Spleen (tissue), 11 donors: ENCODE measurements around the gene SPTLC3. TPM values are rescaled to one million over a fixed set of nuclear protein-coding genes. Genes with fewer than 3 reads are reported as not detected.

Source experiments
- DNase-seq: peaks from one replicate; pipeline ENCODE4 v3.0.0-alpha.2; 2020
- H3K27ac ChIP-seq, 8 donors: fragments of 200-600 bp; sonication (generic) in 7 of 8; 1 replicate in 4 of 8; 2 replicates in 4 of 8; pipeline versions ENCODE4 v1.5.0 to v1.8.0; 2016 to 2021; ENCODE audit warnings: inconsistent platforms in 4 of 8, mild to moderate bottlenecking in 4 of 8, moderate library complexity in 1 of 8
- H3K27me3 ChIP-seq, 7 donors: fragments of 200-600 bp; sonication (generic) in 6 of 7; replicated peaks in 1 of 7; 1 replicate in 4 of 7; 2 replicates in 3 of 7; pipeline versions ENCODE4 v1.5.0 to v1.8.0; 2016 to 2021; ENCODE audit warnings: inconsistent platforms in 3 of 7, mild to moderate bottlenecking in 1 of 7
- H3K36me3 ChIP-seq, 6 donors: fragments of 200-600 bp; sonication (generic) in 5 of 6; 1 replicate in 4 of 6; 2 replicates in 2 of 6; pipeline versions ENCODE4 v1.5.0 to v1.8.0; 2016 to 2021; ENCODE audit warnings: inconsistent platforms in 2 of 6
- H3K4me1 ChIP-seq, 6 donors: fragments of 200-600 bp; sonication (generic) in 5 of 6; 1 replicate in 3 of 6; 2 replicates in 3 of 6; pipeline versions ENCODE4 v1.5.0 to v1.8.0; 2016 to 2021; ENCODE audit warnings: inconsistent platforms in 3 of 6
- H3K4me3 ChIP-seq, 8 donors: fragments of 200-600 bp; sonication (generic) in 7 of 8; 1 replicate in 4 of 8; 2 replicates in 4 of 8; pipeline versions ENCODE4 v1.5.0 to v1.8.0; 2016 to 2021; ENCODE audit warnings: inconsistent platforms in 4 of 8, mild to moderate bottlenecking in 4 of 8, moderate library complexity in 2 of 8
- H3K9me3 ChIP-seq, 8 donors: fragments of 200-600 bp; sonication (generic) in 7 of 8; 1 replicate in 4 of 8; 2 replicates in 4 of 8; pipeline versions ENCODE4 v1.5.0 to v1.8.0; 2016 to 2021; ENCODE audit warnings: inconsistent platforms in 4 of 8
- POLR2A ChIP-seq, 3 donors: fragments of 450-650 bp; IDR thresholded peaks; one replicate each; pipeline ENCODE4 v1.5.1; 2017; ENCODE audit warnings: antibody characterized with exemption in 3 of 3, mild to moderate bottlenecking in 1 of 3
- POLR2AphosphoS5 ChIP-seq, 3 donors: sonication (generic); formaldehyde crosslinking; IDR thresholded peaks; one replicate each; pipeline ENCODE4 v1.5.1; 2017; ENCODE audit warnings: antibody characterized with exemption in 3 of 3
- WGBS, 5 donors: extraction: QIAGEN DNeasy Blood & Tissue Kit in 3 of 5; methylation state at CpG; one replicate each; pipeline versions ENCODE4 v1.1.5 to v1.1.7; 2013 to 2018; 5-methylcytosine and 5-hydroxymethylcytosine counted together
- intact Hi-C: fragments of 100-400 bp; cut with DNase I; formaldehyde crosslinking; loops from one replicate; pipeline ENCODE4 v1.15.0; 2023; ENCODE audit warnings: low total_unique reads
- polyA plus RNA-seq, 3 donors: library from polyadenylated mRNA; stranded (reverse); fragments of 200-250 nt; gene quantifications; one replicate each; pipeline ENCODE4 v1.2.1, GENCODE V29; 2013
- total RNA-seq, 7 donors: library from RNA; depleted of rRNA in 3 of 7; stranded (reverse); fragments of >200 nt in 3 of 7; fragmentation: NEBNext Ultra II Directional in 4 of 7; extraction: Animal tissue kit (Norgen Biotek cat#: 25700) in 4 of 7; gene quantifications; one replicate each; pipeline versions ENCODE4 v1.1.0 to v1.2.1, GENCODE V29; 2016 to 2021
- TF ChIP-seq, protein P1 (sequence below), 11 experiments: fragments of 200-600 bp in 7 of 11; fragments of 450-650 bp in 4 of 11; sonication (generic) in 4 of 11; IDR thresholded peaks in 8 of 11; conservative IDR thresholded peaks in 3 of 11; 1 replicate in 7 of 11; 2 replicates in 4 of 11; pipeline versions ENCODE4 v1.4.0 to v1.8.0; 2016 to 2021; ENCODE audit warnings: antibody characterized with exemption in 11 of 11, inconsistent platforms in 4 of 11, mild to moderate bottlenecking in 1 of 11
- donor health status: healthy with polysubstance abuse.
- donor health status: DM: no; HTN: no; CAD: no; lungs with moderate emphysema.
- donor health status: DM: no; HTN: no; CAD: no.
- donor health status: Bipolar disorder and iron deficiency.
- donor health status: healthy.
- donor health status: DM: no; HTN: no; CAD: no.
- donor health status: DM: yes; HTN: yes; CAD: no.

SPTLC3 gene
- total and polyA plus RNA-seq, 10 donors: 0.50 to 12.3 (median 3.7) TPM

DNA sequence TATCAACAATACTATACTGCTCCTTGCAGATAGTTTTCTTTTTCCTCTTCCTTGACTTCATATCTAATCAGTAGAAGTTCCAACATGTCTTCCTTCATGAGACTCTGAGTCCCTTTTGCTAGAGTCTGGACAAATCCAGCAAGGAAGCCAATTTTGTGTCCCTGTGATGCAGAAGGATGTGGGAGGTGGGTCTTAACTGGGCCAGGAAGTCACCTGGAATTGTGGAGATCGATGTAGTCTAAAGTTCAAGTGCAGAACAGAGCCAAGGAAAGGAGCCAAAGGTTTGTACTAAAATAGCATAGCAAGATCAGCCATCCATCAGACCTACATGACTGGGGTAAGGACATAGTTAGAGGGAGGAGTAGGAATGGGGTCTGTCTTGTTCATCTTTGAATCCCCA lies 37.6 kb downstream of the SPTLC3 start:
- intact Hi-C loops: no loop called here
- Histone ChIP-seq H3K27ac (no peak overlapping the region), H3K27me3 (no peaks in the 10 kb centered on the region), H3K36me3 (no peaks in the 10 kb centered on the region), H3K4me1 (no peaks in the 10 kb centered on the region), H3K4me3 (no peak overlapping the region), H3K9me3 (no peaks in the 10 kb centered on the region)
- 56 to 75% (median 64%) methylated on average over 1 of the region's 1 CpG for WGBS, 5 donors
- no peak for DNase-seq
- no peak for TF ChIP-seq POLR2A (IDR thresholded peaks at IDR 0.05)
- TF ChIP-seq POLR2AphosphoS5 (IDR thresholded peaks at IDR 0.05): no peak
- TF ChIP-seq, protein P1, sequence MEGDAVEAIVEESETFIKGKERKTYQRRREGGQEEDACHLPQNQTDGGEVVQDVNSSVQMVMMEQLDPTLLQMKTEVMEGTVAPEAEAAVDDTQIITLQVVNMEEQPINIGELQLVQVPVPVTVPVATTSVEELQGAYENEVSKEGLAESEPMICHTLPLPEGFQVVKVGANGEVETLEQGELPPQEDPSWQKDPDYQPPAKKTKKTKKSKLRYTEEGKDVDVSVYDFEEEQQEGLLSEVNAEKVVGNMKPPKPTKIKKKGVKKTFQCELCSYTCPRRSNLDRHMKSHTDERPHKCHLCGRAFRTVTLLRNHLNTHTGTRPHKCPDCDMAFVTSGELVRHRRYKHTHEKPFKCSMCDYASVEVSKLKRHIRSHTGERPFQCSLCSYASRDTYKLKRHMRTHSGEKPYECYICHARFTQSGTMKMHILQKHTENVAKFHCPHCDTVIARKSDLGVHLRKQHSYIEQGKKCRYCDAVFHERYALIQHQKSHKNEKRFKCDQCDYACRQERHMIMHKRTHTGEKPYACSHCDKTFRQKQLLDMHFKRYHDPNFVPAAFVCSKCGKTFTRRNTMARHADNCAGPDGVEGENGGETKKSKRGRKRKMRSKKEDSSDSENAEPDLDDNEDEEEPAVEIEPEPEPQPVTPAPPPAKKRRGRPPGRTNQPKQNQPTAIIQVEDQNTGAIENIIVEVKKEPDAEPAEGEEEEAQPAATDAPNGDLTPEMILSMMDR (IDR thresholded peaks at IDR 0.05 in 8 of 11, conservative IDR thresholded peaks at IDR 0.05 in 3 of 11): no peak

DNA sequence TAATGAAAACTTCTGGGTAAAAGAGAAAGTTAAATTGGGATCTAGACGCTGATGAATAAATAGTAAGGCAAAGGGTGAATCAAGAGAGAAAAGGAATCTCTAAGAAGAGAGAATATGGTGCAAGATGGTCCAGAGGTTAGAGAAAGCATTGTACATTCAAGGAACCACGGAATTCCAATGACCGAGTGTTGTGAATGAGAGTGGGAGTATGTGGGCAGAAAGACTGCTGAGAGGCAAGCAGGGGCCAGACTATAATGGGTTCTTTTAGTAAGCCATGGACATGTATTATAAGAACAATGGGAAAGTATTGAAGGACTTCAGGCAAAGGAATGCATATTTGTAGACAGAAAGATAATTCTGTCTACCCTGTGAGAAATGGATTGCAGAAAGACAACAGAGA lies 45.2 kb downstream of the SPTLC3 start:
- Histone ChIP-seq H3K4me3 (no peak overlapping the region), H3K4me1 (no peaks in the 10 kb centered on the region), H3K36me3 (no peaks in the 10 kb centered on the region), H3K27me3 (no peaks in the 10 kb centered on the region), H3K27ac (no peak overlapping the region), H3K9me3 (peaks cover 0 to 3% (median 0%) of the 10 kb centered on the region in 8 donors)
- intact Hi-C loops: no loop called here
- WGBS, 5 donors: 60 to 87% (median 80%) methylated on average over 3 of the region's 3 CpGs
- TF ChIP-seq POLR2AphosphoS5 (IDR thresholded peaks at IDR 0.05): no peak
- TF ChIP-seq, protein P1 (IDR thresholded peaks at IDR 0.05 in 8 of 11, conservative IDR thresholded peaks at IDR 0.05 in 3 of 11): no peak
- DNase-seq: no peak

DNA sequence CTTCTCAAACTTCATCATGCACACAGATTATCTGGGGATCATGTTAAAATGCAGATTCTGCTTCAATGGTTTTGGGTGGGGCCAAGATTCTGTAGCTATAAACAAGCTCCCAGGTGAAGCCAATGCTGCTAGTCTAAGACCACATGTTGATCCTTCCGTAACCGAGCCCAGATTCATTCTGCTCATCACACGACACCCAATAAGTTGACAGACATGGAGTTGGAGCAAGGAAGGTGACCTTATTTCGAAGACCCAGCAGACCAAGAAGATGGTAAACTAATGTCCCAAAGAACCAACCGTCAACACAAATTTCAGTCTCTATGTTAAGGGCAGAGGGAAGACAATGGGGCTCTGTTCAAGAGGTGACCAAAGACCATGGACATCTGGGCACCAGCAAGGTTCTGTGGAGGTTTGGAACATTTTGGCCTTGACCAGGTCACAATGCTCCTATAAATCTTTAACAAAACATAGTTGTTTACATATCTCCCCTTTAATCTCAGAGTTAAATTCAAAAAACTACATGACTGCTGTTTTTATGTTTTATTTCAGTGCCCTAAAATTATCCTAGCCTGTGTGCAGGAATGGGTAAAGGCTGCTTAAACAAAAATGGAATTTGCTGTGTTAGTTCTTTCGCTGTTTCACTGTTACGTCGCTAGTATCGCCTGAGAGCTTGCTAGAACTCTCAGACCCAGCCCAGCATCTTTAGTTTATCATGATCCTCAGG lies 50.1 kb downstream of the SPTLC3 start:
- Histone ChIP-seq H3K4me3 (no peak overlapping the region), H3K4me1 (no peaks in the 10 kb centered on the region), H3K27ac (no peak overlapping the region), H3K9me3 (peaks cover 0 to 3% (median 0%) of the 10 kb centered on the region in 8 donors), H3K27me3 (no peaks in the 10 kb centered on the region), H3K36me3 (no peaks in the 10 kb centered on the region)
- 80 to 91% (median 85%) methylated on average over 9 of the region's 9 CpGs for WGBS, 5 donors
- no peak for TF ChIP-seq POLR2A (IDR thresholded peaks at IDR 0.05)
- DNase-seq: no peak
- intact Hi-C loops: no loop called here

DNA sequence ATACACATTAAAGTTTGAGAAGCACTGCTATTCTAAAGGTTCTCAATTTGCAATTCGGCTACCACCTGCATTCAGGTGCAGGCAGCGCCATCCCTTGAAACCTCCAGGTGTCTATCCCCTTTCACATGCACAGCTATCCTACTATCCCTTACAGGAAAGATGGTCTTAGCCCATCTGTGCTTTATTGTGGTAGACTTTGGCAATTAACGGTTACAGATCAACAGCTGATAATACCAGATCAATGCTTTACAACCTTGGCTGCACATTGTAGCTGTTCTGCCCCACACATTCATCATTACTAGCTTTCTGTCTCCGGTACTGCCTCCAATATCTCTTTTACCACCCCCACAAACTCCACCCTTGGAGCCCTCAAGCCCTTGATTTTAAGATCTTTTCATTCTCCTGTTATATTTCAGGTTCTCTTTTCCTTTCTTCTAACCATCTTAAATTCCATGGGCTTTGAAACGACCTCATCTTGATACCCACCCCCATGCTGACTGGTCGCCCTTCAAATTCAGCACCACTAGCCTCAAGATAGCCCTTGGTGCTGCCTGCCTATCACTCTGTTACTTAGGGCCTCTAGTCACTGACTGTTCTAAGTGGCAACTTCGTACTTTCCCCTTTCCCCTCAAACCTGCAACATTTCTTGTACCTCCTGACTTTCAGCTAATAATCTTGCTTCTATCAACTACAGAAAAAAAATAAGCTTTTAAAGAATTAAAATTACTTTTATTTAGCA lies 50.8 kb downstream of the SPTLC3 start:
- H3K4me1 ChIP-seq: no peaks in the 10 kb centered on the region

More for the DNA sequence above, 50.8 kb downstream of the SPTLC3 start:
- no peak for DNase-seq
- TF ChIP-seq, protein P1 (IDR thresholded peaks at IDR 0.05 in 8 of 11, conservative IDR thresholded peaks at IDR 0.05 in 3 of 11): no peak
- TF ChIP-seq POLR2A (IDR thresholded peaks at IDR 0.05) (no peak), POLR2AphosphoS5 (IDR thresholded peaks at IDR 0.05) (no peak)
- Histone ChIP-seq H3K4me3 (no peak overlapping the region), H3K27ac (no peak overlapping the region), H3K36me3 (no peaks in the 10 kb centered on the region), H3K9me3 (peaks cover 0 to 3% (median 0%) of the 10 kb centered on the region in 8 donors), H3K27me3 (no peaks in the 10 kb centered on the region)
- intact Hi-C loops: no loop called here
- 70 to 76% (median 73%) methylated on average over 7 of the region's 7 CpGs for WGBS, 5 donors
